GM18909 (cell line): ENCODE data around the gene ITPA.

Source experiments
- ATAC-seq: cut with Tn5 transposase; IDR thresholded peaks from one replicate; pipeline ENCODE4 v1.9.1; 2021; ENCODE audit warnings: mild to moderate bottlenecking; ENCODE audit not compliant: unreplicated experiment, poor library complexity

Gene ITPA

GRCh38 chr20:3240776-3241363 is 31.6 kb downstream of the ITPA start:
- ATAC-seq = no peak

GRCh38 chr20:3242172-3242692 is 32.9 kb downstream of the ITPA start:
- ATAC-seq = no peak

- ATAC-seq = no peak
Measured at GRCh38 chr20:3243718-3244358, 34.5 kb downstream of the ITPA start.

- no peak for ATAC-seq
Measured at GRCh38 chr20:3244613-3245012, 35.3 kb downstream of the ITPA start.

GRCh38 chr20:3245156-3245555 is 35.9 kb downstream of the ITPA start:
- no peak for ATAC-seq

- no peak for ATAC-seq
Measured at GRCh38 chr20:3245711-3246110, 36.4 kb downstream of the ITPA start.

- no peak for ATAC-seq
Measured at GRCh38 chr20:3246682-3247081, 37.4 kb downstream of the ITPA start.

GRCh38 chr20:3247638-3248037 is 38.3 kb downstream of the ITPA start:
- no peak for ATAC-seq

GRCh38 chr20:3248167-3248992 is 39.1 kb downstream of the ITPA start:
- no peak for ATAC-seq

GRCh38 chr20:3248993-3249347 is 39.7 kb downstream of the ITPA start:
- ATAC-seq = no peak

GRCh38 chr20:3250091-3250504 is 40.8 kb downstream of the ITPA start:
- ATAC-seq = no peak

- ATAC-seq = no peak
Measured at GRCh38 chr20:3251806-3252205, 42.5 kb downstream of the ITPA start.

- ATAC-seq = no peak
Measured at GRCh38 chr20:3255728-3256127, 46.4 kb downstream of the ITPA start.

- ATAC-seq = no peak
Measured at GRCh38 chr20:3258429-3258828, 49.1 kb downstream of the ITPA start.

GRCh38 chr20:3262566-3262965 is 53.3 kb downstream of the ITPA start:
- no peak for ATAC-seq

GRCh38 chr20:3270051-3270450 is 60.8 kb downstream of the ITPA start:
- no peak for ATAC-seq

GRCh38 chr20:3273371-3273770 is 64.1 kb downstream of the ITPA start:
- no peak for ATAC-seq
